HG03565 (cell line): Measurements from ENCODE around the gene OR5AL1.
"Not testable (repeated sequence)": the region's sequence is repeated elsewhere in the genome, so short reads cannot be mapped to it uniquely, and the experiment has no call there.

Source experiments
- ATAC-seq: cut with Tn5 transposase; IDR thresholded peaks from one replicate; pipeline ENCODE4 v1.9.1; 2021; ENCODE audit warnings: mild to moderate bottlenecking, moderate library complexity; ENCODE audit not compliant: unreplicated experiment

OR5AL1 gene

GRCh38 chr11:56412396-56412795 is at the start of gene OR5AL1:
OR5AL1 (plus strand) TSS chr11:56412696.
- no peak for ATAC-seq

GRCh38 chr11:56375324-56375723 is 37.2 kb upstream of the OR5AL1 start, which contains the start of gene OR8U1:
OR8U1 (plus strand) TSS chr11:56375624; CDS start chr11:56375624, 0 bp downstream.
- ATAC-seq, result no peak

DNA sequence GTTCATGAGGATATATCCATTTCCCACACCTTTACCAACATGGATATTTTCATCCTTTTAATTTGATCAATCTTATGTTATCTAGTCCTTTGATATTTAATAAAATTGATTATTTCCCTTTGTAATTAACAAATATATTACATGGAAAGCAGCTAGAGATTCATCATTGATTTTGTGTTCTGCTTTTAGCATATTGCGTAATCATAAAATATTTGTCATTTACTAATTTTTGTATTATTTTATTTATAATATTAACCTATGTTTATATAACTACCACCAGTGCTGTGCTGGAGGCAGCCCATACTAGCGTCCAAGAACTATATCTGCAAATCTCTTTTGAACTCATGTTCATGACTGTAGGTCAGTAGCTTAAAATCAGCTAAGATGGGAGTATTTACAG is 32.4 kb upstream of the OR5AL1 start:
- ATAC-seq, result no peak

- ATAC-seq, result no peak
Observed at GRCh38 chr11:56394381-56394780, 18.1 kb upstream of the OR5AL1 start.

- no peak for ATAC-seq
Observed at GRCh38 chr11:56396047-56396446, 16.4 kb upstream of the OR5AL1 start.

- not testable (repeated sequence) for ATAC-seq
Observed at GRCh38 chr11:56401858-56402461, 10.5 kb upstream of the OR5AL1 start.

GRCh38 chr11:56404393-56404792 is 8.1 kb upstream of the OR5AL1 start:
- no peak for ATAC-seq

DNA sequence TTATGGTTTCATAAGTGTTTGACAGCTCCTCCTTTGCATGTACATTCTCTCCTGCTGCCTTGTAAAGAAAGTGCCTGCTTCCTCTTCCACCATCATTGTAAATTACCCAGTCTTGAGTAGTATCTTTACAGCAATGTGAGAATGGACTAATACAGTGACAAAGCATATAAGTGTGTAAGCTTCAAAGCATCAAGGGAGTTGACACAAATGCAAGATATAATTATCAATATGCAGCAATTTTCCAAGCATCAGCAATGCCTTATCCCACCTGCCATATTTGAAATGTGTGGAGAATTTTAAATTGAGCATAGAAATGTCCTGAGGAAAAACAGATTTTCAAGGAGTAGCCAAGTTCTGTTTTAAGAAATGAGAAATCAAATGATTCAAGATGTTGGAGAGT is 1.7 kb upstream of the OR5AL1 start:
- ATAC-seq, result no peak

GRCh38 chr11:56453521-56453920 is 41.0 kb downstream of the OR5AL1 start:
- ATAC-seq, result no peak

DNA sequence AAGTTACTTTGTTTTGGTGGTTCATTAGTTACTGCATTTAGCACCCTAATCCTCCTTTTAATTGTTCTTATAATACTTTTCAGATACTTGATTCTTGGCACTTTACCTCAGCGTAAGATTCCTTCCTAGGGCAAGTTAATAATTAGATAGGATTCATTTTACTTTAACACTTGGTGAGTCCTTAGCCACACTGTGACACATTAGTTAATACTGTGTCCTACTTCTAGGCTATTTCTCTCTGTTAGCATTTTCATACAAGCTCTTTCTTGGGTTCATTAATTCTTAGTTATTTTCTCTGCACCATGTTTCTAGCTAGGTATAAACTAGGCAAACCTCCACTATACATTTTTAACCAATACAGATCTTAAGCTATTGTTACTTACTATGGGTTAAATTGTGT is 44.6 kb downstream of the OR5AL1 start:
- ATAC-seq, result no peak
